DND-41 (cell line): ENCODE measurements around the gene PRDM8.

Experiments used
- ATAC-seq: fragments of 200-7000 bp; cut with Tn5 transposase; 3 replicates; pipeline ENCODE4 v1.9.1; 2021; ENCODE audit warnings: low read depth; ENCODE audit not compliant: insufficient read depth
- DNase-seq: peaks from one replicate; pipeline ENCODE4 v3.0.0-alpha.2; 2020
- H2AFZ ChIP-seq: 2 replicates; pipeline ENCODE4 v1.6.0; 2012; ENCODE audit warnings: low read depth, low read length
- H3K27ac ChIP-seq: 2 replicates; pipeline ENCODE4 v1.5.1; 2012; ENCODE audit warnings: low read length, inconsistent platforms
- H3K27me3 ChIP-seq: fragments of 200-600 bp; sonication (generic); 2 replicates; pipeline ENCODE4 v1.6.0; 2012; ENCODE audit warnings: low read length, mild to moderate bottlenecking, inconsistent platforms; ENCODE audit not compliant: insufficient read depth, poor library complexity
- H3K36me3 ChIP-seq: 2 replicates; pipeline ENCODE4 v1.5.1; 2012; ENCODE audit warnings: low read length, inconsistent platforms; ENCODE audit not compliant: insufficient read depth
- H3K4me1 ChIP-seq: 2 replicates; pipeline ENCODE4 v1.5.1; 2012; ENCODE audit warnings: mild to moderate bottlenecking, low read length; ENCODE audit not compliant: insufficient read depth
- H3K4me2 ChIP-seq: 2 replicates; pipeline ENCODE4 v1.6.0; 2012; ENCODE audit warnings: mild to moderate bottlenecking, moderate library complexity, low read length, inconsistent platforms; ENCODE audit not compliant: insufficient read depth
- H3K4me3 ChIP-seq, 2 experiments: fragments of 200-600 bp in 1 of 2; shearing (Covaris generic) in 1 of 2; 2 replicates each; pipeline ENCODE4 v1.5.1; 2012 to 2016; ENCODE audit warnings: inconsistent platforms in 2 of 2, low read length in 2 of 2, mild to moderate bottlenecking in 2 of 2, low read depth in 1 of 2, moderate library complexity in 1 of 2
- H3K79me2 ChIP-seq: 2 replicates; pipeline ENCODE4 v1.6.0; 2012; ENCODE audit warnings: low read length, inconsistent platforms; ENCODE audit not compliant: insufficient read depth
- H3K9ac ChIP-seq: 2 replicates; pipeline ENCODE4 v1.6.0; 2012; ENCODE audit warnings: low read depth, mild to moderate bottlenecking, inconsistent platforms, low read length, moderate library complexity
- H3K9me3 ChIP-seq: 2 replicates; pipeline ENCODE4 v1.5.1; 2012; ENCODE audit warnings: low read length, moderate library complexity, mild to moderate bottlenecking, inconsistent platforms; ENCODE audit not compliant: insufficient read depth, severe bottlenecking
- H4K20me1 ChIP-seq: 2 replicates; pipeline ENCODE4 v1.6.0; 2012; ENCODE audit warnings: low read length; ENCODE audit not compliant: insufficient read depth
- CTCF ChIP-seq: IDR thresholded peaks from 2 replicates; pipeline ENCODE4 v1.5.1; 2012; ENCODE audit warnings: borderline replicate concordance, low read length, moderate library complexity, mild to moderate bottlenecking; ENCODE audit not compliant: poor library complexity, severe bottlenecking; ENCODE audit errors: extremely low read depth
- EZH2 ChIP-seq: IDR thresholded peaks from 3 replicates; pipeline ENCODE4 v1.6.1; 2012; ENCODE audit warnings: borderline replicate concordance, low read depth, mild to moderate bottlenecking, moderate library complexity, low read length, inconsistent platforms; ENCODE audit not compliant: severe bottlenecking

Gene PRDM8

DNA sequence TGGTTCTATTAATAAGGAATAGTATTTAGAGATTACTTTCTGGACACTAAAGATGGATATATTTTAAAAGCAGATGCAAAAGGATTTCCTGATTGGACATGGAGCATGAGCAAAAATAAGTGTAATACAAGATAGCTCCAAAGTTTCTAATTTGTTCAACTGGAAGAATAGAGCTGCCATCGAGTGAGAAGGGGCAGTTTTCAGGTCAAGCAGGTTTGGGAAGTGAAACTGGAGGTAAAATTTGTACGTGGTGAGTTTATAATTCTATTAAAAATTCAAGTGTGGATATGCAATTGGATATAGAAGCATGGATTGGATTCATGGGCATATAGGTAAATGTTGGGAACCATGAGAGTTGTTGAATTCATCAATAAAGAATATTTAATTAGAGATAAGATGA is 31.8 kb downstream of the PRDM8 start:
- DNase-seq (no peak), ATAC-seq (no peak)
- no peaks in the 10 kb centered on the region for H3K9me3 ChIP-seq
- TF ChIP-seq CTCF = no peak
- no peaks in the 10 kb centered on the region for H3K79me2 ChIP-seq
- no peaks in the 10 kb centered on the region for H3K27me3 ChIP-seq
- no peak overlapping the region for H2AFZ ChIP-seq
- no peak overlapping the region for H3K4me3 ChIP-seq
- no peak overlapping the region for H3K9ac ChIP-seq
- H3K4me2 ChIP-seq = no peak overlapping the region
- H3K4me1 ChIP-seq = no peaks in the 10 kb centered on the region
- no peaks in the 10 kb centered on the region for H3K36me3 ChIP-seq
- H4K20me1 ChIP-seq = no peaks in the 10 kb centered on the region
- no peak overlapping the region for H3K27ac ChIP-seq

DNA sequence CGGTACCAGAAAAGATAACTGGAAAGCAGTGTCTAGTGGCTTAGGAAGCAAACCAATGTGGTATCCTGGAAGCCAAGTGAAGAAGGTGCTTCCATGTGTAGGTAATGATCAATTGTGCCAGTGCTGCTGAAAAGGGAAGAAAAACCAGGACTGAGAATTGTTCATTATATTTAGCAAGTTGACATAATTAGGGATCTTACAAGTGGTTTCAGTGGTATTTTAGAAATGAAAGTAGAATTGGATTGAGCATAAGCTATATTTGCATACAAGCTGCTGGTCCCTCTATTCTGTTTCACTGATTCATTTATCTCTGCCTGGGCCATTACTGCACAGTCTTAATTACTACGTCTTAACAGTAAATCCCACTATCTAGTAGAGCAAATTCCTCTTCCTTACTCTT is 32.3 kb downstream of the PRDM8 start:
- no peaks in the 10 kb centered on the region for H3K4me1 ChIP-seq
- no peak overlapping the region for H3K27ac ChIP-seq
- H3K27me3 ChIP-seq = no peaks in the 10 kb centered on the region
- no peak overlapping the region for H2AFZ ChIP-seq
- no peaks in the 10 kb centered on the region for H3K79me2 ChIP-seq
- TF ChIP-seq CTCF = no peak
- no peak for TF ChIP-seq EZH2
- no peaks in the 10 kb centered on the region for H3K36me3 ChIP-seq
- H3K4me2 ChIP-seq = no peak overlapping the region
- no peaks in the 10 kb centered on the region for H3K9me3 ChIP-seq
- no peaks in the 10 kb centered on the region for H4K20me1 ChIP-seq
- no peak overlapping the region for H3K4me3 ChIP-seq
- ATAC-seq (0 out of 3 replicates have a peak, but pooled peaks have one; percentile 29), DNase-seq (no peak)
- H3K9ac ChIP-seq = no peak overlapping the region

DNA sequence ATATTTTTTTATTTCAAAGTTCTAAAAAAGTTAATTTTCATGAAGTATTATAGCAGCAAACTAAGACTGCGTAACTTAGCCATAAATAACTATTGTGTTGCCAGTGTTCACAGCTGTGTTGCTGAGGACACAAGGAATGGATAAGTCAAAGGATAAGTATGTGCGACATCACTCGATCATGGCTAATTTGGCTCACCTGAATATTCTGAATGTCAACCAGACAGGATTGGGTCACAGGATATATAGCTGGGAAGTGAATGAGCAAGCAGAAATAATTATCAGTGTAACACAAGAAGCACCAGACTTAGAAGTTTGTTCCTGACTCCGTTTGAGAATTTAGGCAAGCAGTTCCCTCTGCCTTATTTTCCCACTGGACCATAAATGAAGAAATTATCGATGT is 33.9 kb downstream of the PRDM8 start:
- H3K27me3 ChIP-seq = no peaks in the 10 kb centered on the region
- no peak overlapping the region for H3K4me3 ChIP-seq
- H3K4me2 ChIP-seq = no peak overlapping the region
- no peaks in the 10 kb centered on the region for H3K79me2 ChIP-seq
- TF ChIP-seq EZH2 = no peak
- ATAC-seq = no peak
- no peak overlapping the region for H3K9ac ChIP-seq
- H3K27ac ChIP-seq = no peak overlapping the region
- H3K9me3 ChIP-seq = no peaks in the 10 kb centered on the region
- H2AFZ ChIP-seq = no peak overlapping the region
- no peak for DNase-seq
- no peaks in the 10 kb centered on the region for H3K4me1 ChIP-seq
- no peaks in the 10 kb centered on the region for H3K36me3 ChIP-seq
- H4K20me1 ChIP-seq = no peaks in the 10 kb centered on the region

- Histone ChIP-seq H3K36me3 (no peaks in the 10 kb centered on the region), H3K4me1 (no peaks in the 10 kb centered on the region), H3K27ac (no peak overlapping the region), H3K9ac (no peak overlapping the region), H3K4me3 (no peak overlapping the region), H3K9me3 (no peaks in the 10 kb centered on the region), H3K4me2 (no peak overlapping the region), H3K27me3 (no peaks in the 10 kb centered on the region), H2AFZ (no peak overlapping the region), H3K79me2 (no peaks in the 10 kb centered on the region), H4K20me1 (no peaks in the 10 kb centered on the region)
- no peak for TF ChIP-seq EZH2
- no peak for TF ChIP-seq CTCF
- DNase-seq (no peak), ATAC-seq (no peak)
Measured at GRCh38 chr4:80232707-80233370, 35.5 kb downstream of the PRDM8 start.
